CD4-positive, alpha-beta T cell treated with Interferon gamma for 1 hour (primary cell): ENCODE data around the gene INHBC.
"Not testable (repeated sequence)": the region's sequence is repeated elsewhere in the genome, so short reads cannot be mapped to it uniquely, and the experiment has no call there.

Source experiments
- DNase-seq: peaks from one replicate; pipeline ENCODE4 v3.0.0-alpha.2; 2020

The INHBC gene

DNA sequence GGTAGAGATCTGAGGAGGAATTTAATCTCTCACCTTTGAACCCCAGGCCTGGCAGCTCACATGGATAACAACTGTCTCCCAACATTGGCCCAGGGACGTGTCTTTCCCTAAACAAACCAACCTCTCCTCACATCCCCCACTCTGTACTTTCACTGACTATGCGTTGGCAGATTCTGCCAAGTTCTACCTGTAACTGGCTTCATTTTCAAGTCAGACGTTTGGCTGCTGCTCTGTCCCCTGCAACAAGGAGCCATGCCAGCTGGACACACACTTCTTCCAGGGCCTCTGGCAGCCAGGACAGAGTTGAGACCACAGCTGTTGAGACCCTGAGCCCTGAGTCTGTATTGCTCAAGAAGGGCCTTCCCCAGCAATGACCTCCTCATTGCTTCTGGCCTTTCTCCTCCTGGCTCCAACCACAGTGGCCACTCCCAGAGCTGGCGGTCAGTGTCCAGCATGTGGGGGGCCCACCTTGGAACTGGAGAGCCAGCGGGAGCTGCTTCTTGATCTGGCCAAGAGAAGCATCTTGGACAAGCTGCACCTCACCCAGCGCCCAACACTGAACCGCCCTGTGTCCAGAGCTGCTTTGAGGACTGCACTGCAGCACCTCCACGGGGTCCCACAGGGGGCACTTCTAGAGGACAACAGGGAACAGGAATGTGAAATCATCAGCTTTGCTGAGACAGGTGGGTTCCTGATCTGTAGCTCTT is at the start of gene INHBC:
Gene INHBC, plus strand, starts transcription at position 268 of the 707 bp plus-strand sequence. Its CDS starts 103 bp downstream, at position 371.
- no peak for DNase-seq

GRCh38 chr12:57385586-57385985 is 49.0 kb upstream of the INHBC start:
- no peak for DNase-seq

DNA sequence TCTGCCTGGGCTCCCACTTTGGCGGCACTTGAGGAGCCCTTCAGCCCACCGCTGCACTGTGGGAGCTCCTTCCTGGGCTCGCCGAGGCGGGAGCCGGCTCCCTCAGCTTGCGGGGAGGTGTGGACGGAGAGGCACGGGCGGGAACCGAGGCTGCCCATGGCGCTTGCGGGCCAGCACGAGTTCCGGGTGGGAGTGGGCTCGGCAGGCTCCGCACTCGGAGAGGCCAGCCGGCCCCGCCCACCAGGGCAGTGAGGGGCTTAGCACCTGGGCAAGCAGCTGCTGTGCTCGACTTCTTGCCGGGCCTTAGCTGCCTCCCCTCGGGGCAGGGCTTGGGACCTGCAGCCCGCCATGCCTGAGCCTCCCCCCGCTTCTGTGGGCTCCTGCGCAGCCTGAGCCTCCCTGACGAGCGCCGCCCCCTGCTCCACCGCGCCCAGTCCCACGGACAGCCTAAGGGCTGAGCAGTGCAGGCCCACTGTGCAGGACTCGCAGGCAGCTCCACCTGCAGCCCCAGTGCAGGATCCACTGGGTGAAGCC is 48.3 kb upstream of the INHBC start:
- no peak for DNase-seq

DNA sequence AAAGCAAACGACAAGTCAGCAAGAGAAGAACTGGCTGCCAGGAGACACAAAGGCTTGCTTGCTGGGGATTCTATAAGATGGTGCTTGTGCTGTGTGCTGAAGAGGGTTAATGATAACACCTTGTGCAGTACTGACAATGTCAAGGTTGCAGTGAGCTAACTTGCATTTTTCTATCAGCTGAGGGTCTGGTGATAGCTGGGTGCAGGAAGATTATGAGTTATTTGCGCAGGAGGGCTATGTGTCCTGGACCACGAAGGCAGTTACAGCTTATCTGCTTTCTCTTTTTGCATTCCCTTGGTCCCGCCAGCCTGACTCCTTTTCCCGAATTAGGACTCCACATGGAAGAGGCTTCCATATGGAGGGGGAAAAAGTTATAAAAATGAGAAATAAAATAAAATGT is 46.2 kb upstream of the INHBC start:
- DNase-seq, result no peak

GRCh38 chr12:57389033-57389432 is 45.6 kb upstream of the INHBC start:
- no peak for DNase-seq

DNA sequence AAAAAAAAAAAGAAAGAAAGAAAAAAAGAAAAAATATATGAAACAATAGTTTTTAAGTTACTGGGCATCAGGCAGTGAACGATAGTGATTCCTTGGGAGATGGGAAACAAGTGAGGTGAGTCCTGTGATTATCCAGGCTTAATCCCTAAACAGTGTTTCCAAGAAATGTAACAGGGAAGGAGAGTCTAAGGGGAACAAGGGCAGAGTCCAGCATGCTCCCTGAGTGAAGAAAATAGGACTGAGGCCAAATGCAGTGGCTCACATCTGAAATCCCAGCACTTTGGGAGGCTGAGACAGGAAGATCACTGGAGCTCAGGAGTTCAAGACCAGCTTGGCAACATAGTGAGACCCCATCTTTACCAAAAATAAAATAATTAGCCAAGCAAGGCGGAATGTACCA is 44.4 kb upstream of the INHBC start:
- no peak for DNase-seq

GRCh38 chr12:57395121-57395520 is 39.5 kb upstream of the INHBC start:
- DNase-seq, result no peak

DNA sequence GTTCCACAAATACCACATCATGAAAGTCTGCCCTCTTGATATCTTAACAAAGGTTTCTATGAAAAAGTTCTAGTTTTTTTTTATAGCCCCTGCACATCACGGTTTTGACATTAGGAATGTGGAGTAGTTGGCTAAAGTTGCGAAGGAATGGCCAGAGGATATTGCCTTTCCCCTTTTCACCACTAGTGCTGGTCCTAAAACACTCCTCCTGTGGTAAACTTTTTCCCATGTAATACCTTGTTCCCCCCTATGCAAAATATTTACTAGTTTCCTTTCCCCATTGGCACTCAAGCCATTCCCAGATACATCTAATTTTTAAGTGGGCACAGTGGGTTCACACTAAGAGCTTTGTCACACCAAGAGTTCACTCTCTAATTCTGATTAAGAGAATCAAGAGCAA is 37.1 kb upstream of the INHBC start:
- DNase-seq, result no peak

GRCh38 chr12:57399718-57400463 is 34.7 kb upstream of the INHBC start:
- not testable (repeated sequence) for DNase-seq

- DNase-seq, result no peak
Observed at GRCh38 chr12:57401165-57401564, 33.4 kb upstream of the INHBC start.

DNA sequence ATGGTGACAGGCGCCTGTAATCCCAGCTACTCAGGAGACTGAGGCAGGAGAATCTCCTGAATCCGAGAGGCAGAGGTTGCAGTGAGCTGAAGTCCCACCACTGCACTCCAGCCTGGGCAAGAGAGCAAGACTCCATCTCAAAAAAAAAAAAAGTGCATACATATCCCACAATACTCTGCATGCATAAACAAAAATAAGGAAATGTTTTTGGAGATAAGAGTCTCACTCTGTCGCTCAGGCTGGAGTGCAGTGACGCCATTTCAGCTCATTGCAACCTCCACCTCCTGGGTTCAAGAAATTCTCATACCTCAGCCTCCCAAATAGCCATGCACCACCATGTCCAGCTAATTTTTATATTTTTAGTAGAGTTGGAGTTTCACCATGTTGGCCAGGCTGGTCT is 32.4 kb upstream of the INHBC start:
- not testable (repeated sequence) for DNase-seq

GRCh38 chr12:57404966-57405640 is 29.5 kb upstream of the INHBC start:
- no peak for DNase-seq

DNA sequence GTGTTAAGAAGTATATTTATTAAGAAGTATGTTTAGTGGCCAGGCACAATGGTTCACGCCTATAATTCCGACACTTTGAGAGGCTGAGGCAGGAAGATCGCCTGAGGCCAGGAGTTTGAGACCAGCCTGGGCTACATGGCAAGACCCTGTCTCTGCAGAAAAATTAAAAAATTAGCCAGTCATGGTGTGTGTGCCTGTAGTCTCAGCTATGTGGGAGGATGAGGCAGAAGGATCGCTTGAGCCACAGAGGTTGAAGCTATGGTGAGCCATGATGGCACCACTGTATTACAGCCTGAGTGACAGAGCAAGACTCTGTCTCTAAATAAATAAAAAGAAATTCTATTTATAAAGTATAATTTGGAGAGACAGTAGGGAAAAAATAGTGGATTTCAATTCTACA is 24.1 kb upstream of the INHBC start:
- no peak for DNase-seq

GRCh38 chr12:57414160-57414559 is 20.4 kb upstream of the INHBC start:
- not testable (repeated sequence) for DNase-seq

DNA sequence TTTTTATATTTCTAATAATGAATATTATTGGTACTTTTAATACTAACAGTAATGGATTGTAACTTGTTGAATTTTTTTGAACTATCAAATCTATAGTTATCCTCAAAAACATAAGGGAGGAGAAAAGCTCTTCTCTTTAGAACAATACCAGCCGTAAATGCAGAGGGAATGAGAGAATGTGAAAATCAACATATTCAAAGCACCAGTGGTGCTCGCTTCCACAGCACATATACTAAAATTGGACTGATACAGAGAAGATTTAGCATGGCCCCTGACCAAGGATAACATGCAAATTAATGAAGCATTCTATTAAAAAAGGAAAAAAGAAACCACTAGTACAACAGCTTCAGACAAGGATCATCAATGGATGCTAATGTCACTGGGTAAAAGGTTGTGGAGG is 19.5 kb upstream of the INHBC start:
- no peak for DNase-seq

DNA sequence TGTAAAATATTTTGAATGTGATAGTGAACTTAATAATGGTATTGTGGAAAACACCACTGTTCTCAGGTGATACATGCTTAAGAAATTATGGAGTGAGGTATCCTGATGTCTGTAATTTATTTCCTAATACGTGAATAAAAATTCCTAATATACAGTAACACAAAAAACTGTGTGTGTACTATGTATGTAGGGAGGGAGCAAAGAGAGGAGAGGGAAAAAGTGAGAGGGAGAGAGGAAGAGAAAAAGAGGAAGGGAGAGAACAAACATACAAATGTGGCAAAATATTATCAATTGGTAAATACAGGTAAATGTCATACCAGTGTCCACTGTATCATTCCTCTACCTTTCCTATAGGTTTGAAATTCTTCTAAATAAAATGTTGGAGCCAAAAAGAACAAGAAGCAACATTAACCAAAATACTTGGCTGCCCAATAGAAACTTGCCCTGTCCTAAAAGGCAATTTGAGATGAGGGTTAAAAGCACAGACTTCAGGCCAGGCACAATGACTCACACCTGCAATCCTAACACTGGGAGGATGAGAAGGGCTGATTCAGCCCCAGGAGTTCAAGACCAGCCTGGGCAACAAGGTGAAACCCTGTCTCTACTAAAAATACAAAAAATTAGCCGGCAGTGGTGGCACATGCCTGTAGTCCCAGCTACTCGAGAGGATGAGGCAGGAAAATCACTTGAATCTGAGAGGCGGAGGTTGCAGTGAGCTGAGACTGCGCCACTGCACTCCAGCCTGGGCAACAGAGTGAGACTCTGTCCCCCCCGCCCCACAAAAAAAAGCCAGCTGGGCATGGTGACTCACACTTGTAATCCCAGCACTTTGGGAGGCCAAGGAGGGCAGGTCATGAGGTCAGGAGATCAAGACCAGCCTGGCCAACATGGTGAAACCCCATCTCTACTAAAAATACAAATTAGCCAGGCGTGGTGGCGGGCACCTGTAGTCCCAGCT is 18.3 kb upstream of the INHBC start:
- no peak for DNase-seq

- no peak for DNase-seq
Observed at GRCh38 chr12:57418255-57418654, 16.3 kb upstream of the INHBC start.

GRCh38 chr12:57419495-57419894 is 15.1 kb upstream of the INHBC start:
- no peak for DNase-seq

- no peak for DNase-seq
Observed at GRCh38 chr12:57420482-57420881, 14.1 kb upstream of the INHBC start.

GRCh38 chr12:57426948-57427347 is 7.6 kb upstream of the INHBC start:
- DNase-seq, result not testable (repeated sequence)

DNA sequence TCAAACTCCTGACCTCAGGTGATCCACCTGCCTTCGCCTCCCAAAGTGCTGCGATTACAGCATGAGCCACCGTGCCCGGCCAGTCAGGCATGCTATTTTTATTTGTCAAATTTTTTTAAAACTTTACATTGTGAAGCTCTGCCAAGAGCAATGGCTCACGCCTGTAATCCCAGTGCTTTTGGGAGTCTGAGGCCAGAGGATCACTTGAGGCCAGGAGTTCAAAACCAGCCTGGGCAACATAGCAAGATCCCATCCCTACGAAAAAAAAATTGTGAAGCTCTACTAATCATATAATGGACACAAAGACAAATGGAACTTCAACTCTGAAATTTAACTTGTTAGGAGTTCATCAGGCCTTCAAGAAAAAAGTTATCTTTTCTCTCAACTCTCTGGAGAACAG is 5.6 kb upstream of the INHBC start:
- DNase-seq, result no peak

DNA sequence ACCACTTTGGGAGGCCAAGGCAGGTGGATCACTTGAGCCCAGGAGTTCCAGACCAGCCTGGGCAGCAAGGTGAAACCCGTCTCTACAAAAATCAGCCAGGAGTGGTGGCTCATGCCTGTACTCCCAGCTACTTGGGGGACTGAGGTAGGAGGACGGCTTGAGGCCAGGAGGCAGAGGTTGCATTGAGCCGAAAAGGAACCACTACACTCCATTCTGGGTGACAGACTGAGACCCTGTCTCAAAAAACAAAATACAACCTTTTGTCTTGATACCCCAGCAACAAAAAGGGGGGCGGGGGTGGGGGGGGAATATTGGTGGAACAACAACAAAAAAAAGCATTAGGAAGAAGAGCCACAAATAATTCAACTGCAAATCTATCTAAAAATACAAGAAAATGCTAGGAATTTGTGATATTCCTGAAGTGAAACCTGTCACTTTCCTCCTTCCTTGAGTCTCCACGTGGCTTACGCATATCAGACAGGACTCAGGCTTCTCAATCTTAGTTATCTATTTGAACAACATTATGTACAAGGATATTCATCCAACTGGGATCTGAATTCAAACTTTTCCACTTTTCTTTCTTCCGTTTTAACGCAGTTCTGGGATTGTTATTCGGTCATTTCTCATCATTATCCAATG is 5.0 kb upstream of the INHBC start:
- no peak for DNase-seq
